Rectal smooth muscle tissue (tissue), 1 donor: ENCODE measurements around the gene SLC26A8.
"Not testable (repeated sequence)": the region's sequence is repeated elsewhere in the genome, so short reads cannot be mapped to it uniquely, and the experiment has no call there.

ENCODE experiments used
- H3K27ac ChIP-seq: one replicate; pipeline ENCODE4 v1.7.0; 2013; ENCODE audit warnings: low read depth, low read length, inconsistent platforms
- H3K27me3 ChIP-seq: one replicate; pipeline ENCODE4 v1.7.0; 2013; ENCODE audit warnings: low read length; ENCODE audit not compliant: control insufficient read depth, insufficient read depth
- H3K36me3 ChIP-seq: one replicate; pipeline ENCODE4 v1.7.0; 2013; ENCODE audit warnings: low read length; ENCODE audit not compliant: control insufficient read depth, insufficient read depth
- H3K4me1 ChIP-seq: one replicate; pipeline ENCODE4 v1.7.0; 2013; ENCODE audit warnings: low read length; ENCODE audit not compliant: control insufficient read depth, insufficient read depth
- H3K4me3 ChIP-seq: one replicate; pipeline ENCODE4 v1.7.0; 2013; ENCODE audit warnings: low read length
- H3K9ac ChIP-seq: one replicate; pipeline ENCODE4 v1.7.0; 2013; ENCODE audit warnings: low read length

SLC26A8 gene

GRCh38 chr6:35955521-35955920, 68.9 kb downstream of the SLC26A8 start:
- Histone ChIP-seq H3K27me3 (no peaks in the 10 kb centered on the region), H3K4me3 (no peak overlapping the region), H3K9ac (no peak overlapping the region), H3K4me1 (no peaks in the 10 kb centered on the region), H3K36me3 (no peaks in the 10 kb centered on the region), H3K27ac (no peak overlapping the region)

GRCh38 chr6:35955071-35955470, 69.4 kb downstream of the SLC26A8 start:
- no peaks in the 10 kb centered on the region for H3K27me3 ChIP-seq
- H3K9ac ChIP-seq = no peak overlapping the region
- H3K4me1 ChIP-seq = no peaks in the 10 kb centered on the region
- H3K36me3 ChIP-seq = no peaks in the 10 kb centered on the region
- no peak overlapping the region for H3K4me3 ChIP-seq
- no peak overlapping the region for H3K27ac ChIP-seq

DNA sequence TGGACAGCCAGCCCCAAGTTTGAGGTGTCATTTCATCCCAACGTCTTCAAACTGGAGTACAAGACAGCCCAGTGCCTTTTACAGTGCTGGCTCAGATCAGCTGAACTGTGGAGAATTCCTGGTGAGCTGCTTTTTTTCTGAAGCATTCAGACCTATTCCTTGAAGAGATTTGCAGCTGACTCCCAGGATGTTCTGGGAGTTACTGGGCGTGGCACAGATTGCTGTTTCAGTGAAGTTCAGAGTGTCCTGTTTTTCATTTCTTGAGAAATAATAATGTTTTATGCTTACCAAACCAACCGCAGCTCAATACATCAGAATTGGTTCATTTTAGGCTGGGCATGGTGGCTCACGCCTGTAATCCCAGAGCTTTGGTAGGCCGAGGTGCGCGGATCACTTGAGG, 70.1 kb downstream of the SLC26A8 start:
- H3K4me1 ChIP-seq = no peaks in the 10 kb centered on the region

GRCh38 chr6:35948725-35949124, 75.7 kb downstream of the SLC26A8 start:
- Histone ChIP-seq H3K27me3 (no peaks in the 10 kb centered on the region), H3K36me3 (no peaks in the 10 kb centered on the region), H3K4me1 (no peaks in the 10 kb centered on the region), H3K4me3 (no peak overlapping the region), H3K27ac (no peak overlapping the region), H3K9ac (no peak overlapping the region)

More for the DNA sequence above, 70.1 kb downstream of the SLC26A8 start:
- no peaks in the 10 kb centered on the region for H3K36me3 ChIP-seq
- H3K27ac ChIP-seq = no peak overlapping the region
- H3K9ac ChIP-seq = no peak overlapping the region
- no peaks in the 10 kb centered on the region for H3K27me3 ChIP-seq
- no peak overlapping the region for H3K4me3 ChIP-seq

DNA sequence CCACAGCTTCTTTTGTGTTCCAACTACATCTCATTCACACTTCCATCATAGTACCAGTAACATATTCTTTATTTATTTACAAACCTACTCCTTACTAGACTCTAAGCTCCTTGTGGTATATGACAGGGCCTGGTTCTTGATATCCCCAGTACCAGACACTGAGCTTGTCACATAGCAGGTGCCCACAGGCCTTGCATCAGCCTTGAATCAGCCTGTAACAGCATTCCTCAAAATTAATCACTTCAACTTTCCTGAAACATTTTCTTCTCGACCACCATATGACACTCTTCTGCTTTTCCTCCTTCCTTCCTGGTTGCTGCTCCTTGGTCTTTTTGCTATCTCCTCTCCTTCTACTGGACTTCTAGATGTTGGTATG, 78.8 kb downstream of the SLC26A8 start:
- no peak overlapping the region for H3K27ac ChIP-seq
- no peak overlapping the region for H3K4me3 ChIP-seq
- no peaks in the 10 kb centered on the region for H3K36me3 ChIP-seq
- no peaks in the 10 kb centered on the region for H3K27me3 ChIP-seq
- no peak overlapping the region for H3K9ac ChIP-seq
- H3K4me1 ChIP-seq = no peaks in the 10 kb centered on the region

DNA sequence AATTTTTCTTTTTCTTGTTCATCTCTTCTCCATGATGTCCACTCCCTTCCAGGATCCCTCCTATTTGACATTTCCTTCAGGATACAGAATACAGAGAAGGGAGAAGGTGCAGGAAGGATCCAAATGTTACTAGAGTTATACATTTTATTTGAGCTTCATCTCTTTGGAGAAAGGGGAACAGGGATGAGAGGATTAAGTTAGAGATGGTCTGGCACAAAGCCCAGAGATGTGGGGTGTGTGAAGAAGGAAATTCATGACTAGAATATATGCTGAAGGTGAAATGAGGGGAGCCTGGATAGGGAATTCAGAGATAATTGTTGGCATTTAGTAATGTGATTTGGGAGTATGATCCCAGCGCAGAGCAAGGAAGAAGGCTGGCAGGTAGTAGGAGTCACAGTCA, 81.1 kb downstream of the SLC26A8 start:
- no peaks in the 10 kb centered on the region for H3K4me1 ChIP-seq
- H3K27me3 ChIP-seq = no peaks in the 10 kb centered on the region
- no peak overlapping the region for H3K9ac ChIP-seq
- no peak overlapping the region for H3K4me3 ChIP-seq
- no peak overlapping the region for H3K27ac ChIP-seq
- no peaks in the 10 kb centered on the region for H3K36me3 ChIP-seq

GRCh38 chr6:35942355-35942754, 82.1 kb downstream of the SLC26A8 start:
- Histone ChIP-seq H3K27ac (no peak overlapping the region), H3K4me3 (no peak overlapping the region), H3K9ac (no peak overlapping the region), H3K36me3 (no peaks in the 10 kb centered on the region), H3K27me3 (no peaks in the 10 kb centered on the region), H3K4me1 (no peaks in the 10 kb centered on the region)

GRCh38 chr6:35941170-35941569, 83.3 kb downstream of the SLC26A8 start:
- H3K4me1 ChIP-seq, H3K9ac ChIP-seq, H3K27ac ChIP-seq, H3K36me3 ChIP-seq, H3K27me3 ChIP-seq, H3K4me3 ChIP-seq: not testable (repeated sequence)

- H3K27ac ChIP-seq, H3K4me3 ChIP-seq, H3K36me3 ChIP-seq, H3K4me1 ChIP-seq, H3K9ac ChIP-seq, H3K27me3 ChIP-seq: not testable (repeated sequence)
Observed at GRCh38 chr6:35940014-35940413, 84.4 kb downstream of the SLC26A8 start.

DNA sequence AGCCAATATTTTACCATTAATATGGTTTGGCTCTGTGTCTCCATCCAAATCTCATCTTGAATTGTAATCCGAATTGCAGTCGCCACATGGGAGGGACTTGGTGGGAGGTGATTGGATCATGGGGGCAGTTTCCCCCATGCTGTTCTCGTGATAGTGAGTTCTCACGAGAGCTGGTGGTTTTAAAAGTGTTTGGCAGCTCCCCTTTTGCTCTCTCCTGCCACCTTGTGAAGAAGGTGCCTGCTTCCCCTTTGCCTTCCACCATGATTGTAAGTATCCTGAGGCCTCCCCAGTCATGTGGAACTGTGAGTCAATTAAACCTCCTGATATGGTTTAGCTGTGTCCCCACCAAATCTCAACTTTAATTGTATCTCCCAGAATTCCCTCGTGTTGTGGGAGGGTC, 85.2 kb downstream of the SLC26A8 start:
- H3K36me3 ChIP-seq, H3K27me3 ChIP-seq, H3K9ac ChIP-seq, H3K27ac ChIP-seq, H3K4me3 ChIP-seq, H3K4me1 ChIP-seq: not testable (repeated sequence)

DNA sequence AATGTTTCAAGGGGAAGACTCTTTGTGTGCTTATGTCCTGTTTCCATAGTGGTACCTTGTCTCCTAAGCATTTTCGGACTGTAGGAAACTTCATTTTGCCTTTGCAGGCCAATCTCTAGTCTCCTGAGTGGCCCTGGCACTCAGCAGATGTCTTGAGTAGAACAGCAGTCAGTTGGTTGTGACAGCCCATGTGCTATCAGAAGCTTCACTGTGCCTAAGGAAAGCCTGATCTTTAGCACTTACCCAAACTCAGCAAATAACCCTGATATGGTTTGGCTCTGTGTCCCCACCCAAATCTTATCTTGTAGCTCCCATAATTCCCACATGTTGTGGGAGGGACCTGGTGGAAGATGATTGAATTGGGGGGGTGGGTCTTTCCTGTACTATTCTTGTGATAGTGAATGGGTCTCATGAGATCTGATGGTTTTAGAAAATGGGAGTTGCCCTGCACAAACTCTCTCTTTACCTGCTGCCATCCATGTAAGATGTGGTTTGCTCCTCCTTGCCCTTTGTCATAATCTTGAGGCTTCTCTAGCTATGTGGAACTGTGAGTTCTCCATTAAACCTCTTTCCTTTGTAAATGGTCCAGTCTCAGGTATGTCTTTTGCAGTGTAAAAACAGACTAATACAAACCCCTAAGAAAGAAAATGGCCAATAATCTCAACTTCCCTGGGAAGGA, 87.6 kb downstream of the SLC26A8 start:
- H3K4me1 ChIP-seq = no peaks in the 10 kb centered on the region
- H3K4me3 ChIP-seq = no peak overlapping the region
- H3K27me3 ChIP-seq = no peaks in the 10 kb centered on the region
- no peaks in the 10 kb centered on the region for H3K36me3 ChIP-seq
- no peak overlapping the region for H3K9ac ChIP-seq
- no peak overlapping the region for H3K27ac ChIP-seq

GRCh38 chr6:35935469-35935868, 89.0 kb downstream of the SLC26A8 start:
- Histone ChIP-seq H3K9ac (no peak overlapping the region), H3K4me3 (no peak overlapping the region), H3K27me3 (no peaks in the 10 kb centered on the region), H3K36me3 (no peaks in the 10 kb centered on the region), H3K4me1 (no peaks in the 10 kb centered on the region), H3K27ac (no peak overlapping the region)

- Histone ChIP-seq H3K4me1 (no peaks in the 10 kb centered on the region), H3K36me3 (no peaks in the 10 kb centered on the region), H3K27ac (no peak overlapping the region), H3K9ac (no peak overlapping the region), H3K4me3 (no peak overlapping the region), H3K27me3 (no peaks in the 10 kb centered on the region)
Observed at GRCh38 chr6:35933844-35934243, 90.6 kb downstream of the SLC26A8 start.
